H1 (cell line): ENCODE data around the gene PDE4D. TPM values are rescaled to one million over a fixed set of nuclear protein-coding genes. Genes with fewer than 3 reads are reported as not detected.

Experiments
- RNF2 ChIP-seq: fragments of 200-900, 300-1000 bp; sonication (generic); IDR thresholded peaks from 2 replicates; pipeline ENCODE4 v1.7.1; 2016; ENCODE audit warnings: borderline replicate concordance, low read depth, mild to moderate bottlenecking, antibody characterized with exemption, low read length; ENCODE audit not compliant: poor library complexity, severe bottlenecking; ENCODE audit errors: missing control alignments
- polyA plus RNA-seq, 7 experiments: library from polyadenylated mRNA; depleted of rRNA in 3 of 7; stranded (reverse) in 5 of 7; unstranded in 2 of 7; fragments of >200 nt in 5 of 7; fragments of 200-250 nt in 2 of 7; gene quantifications; 1 replicate in 5 of 7; 2 replicates in 1 of 7; 4 replicates in 1 of 7; pipeline versions ENCODE4 v1.2.1 to v1.2.3, GENCODE V29; 2011 to 2013; ENCODE audit warnings: missing spikeins in 2 of 7, mixed read lengths in 2 of 7
- total RNA-seq: library from RNA; stranded (reverse); fragmentation: NEBNext Ultra II Directional; extraction: Animal tissue kit (Norgen Biotek cat#: 25700); gene quantifications from 2 replicates; pipeline ENCODE4 v1.2.1, GENCODE V29; 2021

The PDE4D gene
- total and polyA plus RNA-seq, 2 of the 8 experiments (the other 6 are each of a cell fraction or from before 2014, with no cell fraction given) = 2.3 to 3.7 TPM

- TF ChIP-seq RNF2 = no peak
Observed at GRCh38 chr5:59332236-59332973, 561.1 kb downstream of the PDE4D start (continued).
